Mucosa of descending colon (tissue), 3 donors: ENCODE results near the gene PHF13. TPM values are rescaled to one million over a fixed set of nuclear protein-coding genes. Genes with fewer than 3 reads are reported as not detected.

Experiments
- ATAC-seq: fragments of 200-7000 bp; cut with Tn5 transposase; one replicate; pipeline ENCODE4 v1.9.1; 2020; ENCODE audit warnings: mild to moderate bottlenecking, moderate library complexity
- DNase-seq, 3 donors: peaks; one replicate each; pipeline ENCODE4 v3.0.0-alpha.2; 2020
- H3K36me3 ChIP-seq: fragments of 200-600 bp; one replicate; pipeline ENCODE4 v1.8.0; 2021; ENCODE audit warnings: low read depth, mild to moderate bottlenecking
- H3K4me1 ChIP-seq: fragments of 200-600 bp; one replicate; pipeline ENCODE4 v1.8.0; 2021; ENCODE audit warnings: low read depth, mild to moderate bottlenecking
- H3K4me3 ChIP-seq: fragments of 200-600 bp; one replicate; pipeline ENCODE4 v1.8.0; 2021; ENCODE audit warnings: mild to moderate bottlenecking
- H3K9me3 ChIP-seq: fragments of 200-600 bp; one replicate; pipeline ENCODE4 v1.8.0; 2021; ENCODE audit warnings: mild to moderate bottlenecking
- intact Hi-C, 2 donors: fragments of 100-400 bp; cut with DNase I in 1 of 2; cut with micrococcal nuclease in 1 of 2; formaldehyde crosslinking; loops; one replicate each; pipeline versions ENCODE4 v1.11.0 to v1.11.1; 2022; cut with DNase I, micrococcal nuclease
- total RNA-seq, 3 donors: library from RNA; stranded (reverse); fragmentation: NEBNext Ultra II Directional in 2 of 3; extraction: Animal tissue kit (Norgen Biotek cat#: 25700) in 2 of 3; gene quantifications; one replicate each; pipeline versions ENCODE4 v1.2.1 to v1.2.4, GENCODE V29; 2021 to 2023
- TF ChIP-seq, protein P1 (sequence below): fragments of 200-600 bp; IDR thresholded peaks from one replicate; pipeline ENCODE4 v1.8.0; 2022; ENCODE audit warnings: antibody characterized with exemption, mild to moderate bottlenecking
- donor health status: DM: no; HTN: no; CAD: no; lungs with moderate emphysema.
- donor health status: DM: no; HTN: no; CAD: no.
- donor health status: DM: no; HTN: yes; CAD: no.

PHF13 gene
- total RNA-seq, 3 donors from 2014 or later = 6.6 to 21.5 (median 8.9) TPM

DNA sequence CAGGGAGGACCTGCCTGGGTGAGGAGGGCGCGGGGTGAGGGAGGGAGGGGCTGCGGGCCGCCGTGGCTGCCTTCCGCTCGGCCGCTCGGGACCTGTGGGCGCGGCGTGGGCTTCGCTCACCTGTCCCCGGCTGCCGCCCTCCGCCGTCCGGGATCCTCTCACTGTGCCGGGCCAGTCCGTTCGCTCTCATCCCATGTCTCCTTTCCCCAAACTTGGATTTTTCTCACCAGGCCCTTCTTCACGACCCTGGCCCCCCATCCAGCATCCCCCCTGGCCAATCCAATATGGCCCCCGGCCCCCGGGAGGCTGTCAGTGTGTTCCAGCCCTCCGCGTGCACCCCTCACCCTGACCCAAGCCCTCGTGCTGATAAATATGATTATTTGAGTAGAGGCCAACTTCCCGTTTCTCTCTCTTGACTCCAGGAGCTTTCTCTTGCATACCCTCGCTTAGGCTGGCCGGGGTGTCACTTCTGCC lies 33.4 kb upstream of the PHF13 start:
- no peaks in the 10 kb centered on the region for H3K36me3 ChIP-seq
- DNase-seq (no peak), ATAC-seq (peak; percentile 44)
- intact Hi-C loops = no loop called here
- H3K9me3 ChIP-seq = no peaks in the 10 kb centered on the region
- peaks cover 37% of the 10 kb centered on the region for H3K4me1 ChIP-seq
- peak overlapping the region; percentile 83 for H3K4me3 ChIP-seq
- TF ChIP-seq, protein P1, sequence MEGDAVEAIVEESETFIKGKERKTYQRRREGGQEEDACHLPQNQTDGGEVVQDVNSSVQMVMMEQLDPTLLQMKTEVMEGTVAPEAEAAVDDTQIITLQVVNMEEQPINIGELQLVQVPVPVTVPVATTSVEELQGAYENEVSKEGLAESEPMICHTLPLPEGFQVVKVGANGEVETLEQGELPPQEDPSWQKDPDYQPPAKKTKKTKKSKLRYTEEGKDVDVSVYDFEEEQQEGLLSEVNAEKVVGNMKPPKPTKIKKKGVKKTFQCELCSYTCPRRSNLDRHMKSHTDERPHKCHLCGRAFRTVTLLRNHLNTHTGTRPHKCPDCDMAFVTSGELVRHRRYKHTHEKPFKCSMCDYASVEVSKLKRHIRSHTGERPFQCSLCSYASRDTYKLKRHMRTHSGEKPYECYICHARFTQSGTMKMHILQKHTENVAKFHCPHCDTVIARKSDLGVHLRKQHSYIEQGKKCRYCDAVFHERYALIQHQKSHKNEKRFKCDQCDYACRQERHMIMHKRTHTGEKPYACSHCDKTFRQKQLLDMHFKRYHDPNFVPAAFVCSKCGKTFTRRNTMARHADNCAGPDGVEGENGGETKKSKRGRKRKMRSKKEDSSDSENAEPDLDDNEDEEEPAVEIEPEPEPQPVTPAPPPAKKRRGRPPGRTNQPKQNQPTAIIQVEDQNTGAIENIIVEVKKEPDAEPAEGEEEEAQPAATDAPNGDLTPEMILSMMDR = no peak

DNA sequence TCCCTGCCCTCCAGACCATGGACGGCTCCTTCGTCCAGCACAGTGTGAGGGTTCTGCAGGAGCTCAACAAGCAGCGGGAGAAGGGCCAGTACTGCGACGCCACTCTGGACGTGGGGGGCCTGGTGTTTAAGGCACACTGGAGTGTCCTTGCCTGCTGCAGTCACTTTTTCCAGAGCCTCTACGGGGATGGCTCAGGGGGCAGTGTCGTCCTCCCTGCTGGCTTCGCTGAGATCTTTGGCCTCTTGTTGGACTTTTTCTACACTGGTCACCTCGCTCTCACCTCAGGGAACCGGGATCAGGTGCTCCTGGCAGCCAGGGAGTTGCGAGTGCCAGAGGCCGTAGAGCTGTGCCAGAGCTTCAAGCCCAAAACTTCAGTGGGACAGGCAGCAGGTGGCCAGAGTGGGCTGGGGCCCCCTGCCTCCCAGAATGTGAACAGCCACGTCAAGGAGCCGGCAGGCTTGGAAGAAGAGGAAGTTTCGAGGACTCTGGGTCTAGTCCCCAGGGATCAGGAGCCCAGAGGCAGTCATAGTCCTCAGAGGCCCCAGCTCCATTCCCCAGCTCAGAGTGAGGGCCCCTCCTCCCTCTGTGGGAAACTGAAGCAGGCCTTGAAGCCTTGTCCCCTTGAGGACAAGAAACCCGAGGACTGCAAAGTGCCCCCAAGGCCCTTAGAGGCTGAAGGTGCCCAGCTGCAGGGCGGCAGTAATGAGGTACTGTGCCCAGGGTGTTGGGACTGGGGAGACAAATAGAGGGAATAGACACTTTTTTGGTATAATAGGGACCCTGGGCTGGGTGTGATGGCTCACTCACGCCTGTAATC lies 32.7 kb upstream of the PHF13 start:
- TF ChIP-seq, protein P1 = no peak
- H3K36me3 ChIP-seq = no peaks in the 10 kb centered on the region
- DNase-seq (no peak), ATAC-seq (peak; percentile 2)
- intact Hi-C loops = no loop called here
- peaks cover 37% of the 10 kb centered on the region for H3K4me1 ChIP-seq
- peak overlapping the region; percentile 83 for H3K4me3 ChIP-seq
- no peaks in the 10 kb centered on the region for H3K9me3 ChIP-seq

GRCh38 chr1:6581561-6582305 lies 31.8 kb upstream of the PHF13 start:
- intact Hi-C loops = no loop called here
- Histone ChIP-seq H3K36me3 (no peaks in the 10 kb centered on the region), H3K9me3 (no peaks in the 10 kb centered on the region), H3K4me3 (no peak overlapping the region), H3K4me1 (peaks cover 37% of the 10 kb centered on the region)
- peak in 1 of 3 donors; percentile 46 for DNase-seq
- TF ChIP-seq, protein P1 = no peak
- peak; percentile 19 for ATAC-seq

DNA sequence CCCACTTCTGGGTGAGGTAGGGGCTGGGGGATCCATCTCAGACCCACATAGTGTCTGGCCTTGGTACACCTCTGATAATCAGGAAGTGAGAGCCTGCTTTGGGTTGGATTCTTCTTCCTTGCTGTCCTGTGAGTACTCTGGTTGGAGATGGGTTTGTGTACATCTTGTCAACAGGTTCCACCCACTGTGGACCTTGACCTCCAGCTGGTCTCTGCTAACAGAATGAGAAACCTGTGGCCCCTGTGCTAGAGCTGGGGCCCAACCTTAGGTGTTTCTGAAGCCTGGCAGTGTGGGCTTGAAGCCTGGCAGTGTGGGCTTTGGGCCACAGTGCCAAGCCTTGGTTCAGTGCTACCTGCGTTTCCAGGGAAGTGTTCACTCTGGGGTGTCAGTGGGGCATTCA lies 31.2 kb upstream of the PHF13 start:
- Histone ChIP-seq H3K36me3 (no peaks in the 10 kb centered on the region), H3K4me1 (peaks cover 37% of the 10 kb centered on the region), H3K9me3 (no peaks in the 10 kb centered on the region), H3K4me3 (no peak overlapping the region)
- intact Hi-C loops = no loop called here
- DNase-seq = peak; percentile 78 to 98 (median 82)
- TF ChIP-seq, protein P1 = no peak
- peak; percentile 74 for ATAC-seq

- Histone ChIP-seq H3K9me3 (no peaks in the 10 kb centered on the region), H3K36me3 (no peaks in the 10 kb centered on the region), H3K4me1 (peaks cover 33% of the 10 kb centered on the region), H3K4me3 (no peak overlapping the region)
- TF ChIP-seq, protein P1 = no peak
- no peak for DNase-seq
- no peak for ATAC-seq
- intact Hi-C loops = no loop called here
These were observed 29.1 kb upstream of the PHF13 start for GRCh38 chr1:6584126-6585080.
